GM23338 (cell line): ENCODE results near the gene ZBED5. TPM values are rescaled to one million over a fixed set of nuclear protein-coding genes. Genes with fewer than 3 reads are reported as not detected.
"Not testable (repeated sequence)": the region's sequence is repeated elsewhere in the genome, so short reads cannot be mapped to it uniquely, and the experiment has no call there.

Experiments
- ATAC-seq: fragments of 200-7000 bp; cut with Tn5 transposase; 3 replicates; pipeline ENCODE4 v1.9.1; 2020
- DNase-seq: peaks from one replicate; pipeline ENCODE4 v3.0.0-alpha.2; 2015; ENCODE audit warnings: low spot score
- H2AFZ ChIP-seq: fragments of 200-600 bp; sonication (generic); 2 replicates; pipeline ENCODE4 v1.8.0; 2016; ENCODE audit warnings: antibody characterized with exemption, mild to moderate bottlenecking, moderate library complexity
- H3F3A ChIP-seq: fragments of 200-600 bp; sonication (generic); replicated peaks from 2 replicates; pipeline ENCODE4 v1.8.0; 2017; ENCODE audit warnings: antibody characterized with exemption, mixed run types, low read depth
- H3K27ac ChIP-seq: fragments of 200-600 bp; sonication (generic); 2 replicates; pipeline ENCODE4 v1.6.1; 2016; ENCODE audit warnings: low read depth
- H3K27me3 ChIP-seq: fragments of 200-600 bp; sonication (generic); 2 replicates; pipeline ENCODE4 v1.8.0; 2016; ENCODE audit warnings: mild to moderate bottlenecking, mixed run types, moderate library complexity; ENCODE audit not compliant: insufficient read depth
- H3K36me3 ChIP-seq: fragments of 200-600 bp; sonication (generic); 2 replicates; pipeline ENCODE4 v1.8.0; 2016; ENCODE audit warnings: mild to moderate bottlenecking; ENCODE audit not compliant: insufficient read depth
- H3K4me1 ChIP-seq: fragments of 200-600 bp; sonication (generic); 2 replicates; pipeline ENCODE4 v1.8.0; 2016; ENCODE audit warnings: mild to moderate bottlenecking, moderate library complexity; ENCODE audit not compliant: insufficient read depth
- H3K4me2 ChIP-seq: fragments of 200-600 bp; sonication (generic); 2 replicates; pipeline ENCODE4 v1.7.1; 2017; ENCODE audit warnings: mixed run types
- H3K4me3 ChIP-seq: fragments of 200-600 bp; sonication (generic); 2 replicates; pipeline ENCODE4 v1.6.1; 2016; ENCODE audit warnings: mixed run types
- H3K79me2 ChIP-seq: fragments of 200-600 bp; sonication (generic); replicated peaks from 2 replicates; pipeline ENCODE4 v1.8.0; 2017; ENCODE audit warnings: mild to moderate bottlenecking; ENCODE audit not compliant: insufficient read depth
- H3K9me2 ChIP-seq: fragments of 200-600 bp; sonication (generic); 2 replicates; pipeline ENCODE4 v1.8.0; 2017; ENCODE audit not compliant: insufficient read depth
- H4K20me1 ChIP-seq: fragments of 200-600 bp; sonication (generic); replicated peaks from 2 replicates; pipeline ENCODE4 v1.8.0; 2017; ENCODE audit warnings: mild to moderate bottlenecking; ENCODE audit not compliant: insufficient read depth
- H3K27ac Mint-ChIP-seq: 2 replicates; pipeline ENCODE4 v1.8.0; 2020; ENCODE audit warnings: inconsistent platforms, mild to moderate bottlenecking, moderate library complexity, mixed read lengths
- H3K27me3 Mint-ChIP-seq: 3 replicates; pipeline ENCODE4 v1.8.0; 2022; ENCODE audit warnings: low read depth, mild to moderate bottlenecking, moderate library complexity, mixed read lengths, inconsistent platforms; ENCODE audit not compliant: insufficient read depth, poor library complexity
- H3K36me3 Mint-ChIP-seq: 3 replicates; pipeline ENCODE4 v1.8.0; 2021; ENCODE audit warnings: low read depth, mild to moderate bottlenecking, inconsistent platforms, moderate library complexity, mixed read lengths
- H3K4me1 Mint-ChIP-seq: 3 replicates; pipeline ENCODE4 v1.8.0; 2020; ENCODE audit warnings: mild to moderate bottlenecking, inconsistent platforms, mixed read lengths
- H3K4me3 Mint-ChIP-seq: 3 replicates; pipeline ENCODE4 v1.8.0; 2021; ENCODE audit warnings: moderate library complexity, mild to moderate bottlenecking, inconsistent platforms, mixed read lengths
- H3K9me3 Mint-ChIP-seq: 3 replicates; pipeline ENCODE4 v1.8.0; 2020; ENCODE audit warnings: moderate library complexity, mild to moderate bottlenecking, inconsistent platforms, mixed read lengths
- ZNF331 ChIP-seq: fragments of 250-450 bp; sonication (Bioruptor Pico); IDR thresholded peaks from 2 replicates; pipeline ENCODE4 v1.5.0; 2020; ENCODE audit warnings: low read depth, mild to moderate bottlenecking, moderate library complexity
- polyA plus RNA-seq: library from polyadenylated mRNA; unstranded; fragments of >200 nt; fragmentation: Nextera tagmentation; extraction: Ambion mirVana; gene quantifications from 2 replicates; pipeline ENCODE4 v1.2.1, GENCODE V29; 2016
- total RNA-seq: library from RNA; depleted of rRNA; stranded (reverse); fragments of >200 nt; shearing (Covaris generic); gene quantifications from 2 replicates; pipeline ENCODE4 v1.2.3, GENCODE V29; 2014
- TF ChIP-seq, protein P1 (sequence below): fragments of 250-450 bp; sonication (Bioruptor Pico); IDR thresholded peaks from 2 replicates; pipeline ENCODE4 v1.5.0; 2020; ENCODE audit warnings: mild to moderate bottlenecking, moderate library complexity

The ZBED5 gene
- total and polyA plus RNA-seq, 2 experiments from 2014 or later = 54.1 to 56.3 TPM

DNA sequence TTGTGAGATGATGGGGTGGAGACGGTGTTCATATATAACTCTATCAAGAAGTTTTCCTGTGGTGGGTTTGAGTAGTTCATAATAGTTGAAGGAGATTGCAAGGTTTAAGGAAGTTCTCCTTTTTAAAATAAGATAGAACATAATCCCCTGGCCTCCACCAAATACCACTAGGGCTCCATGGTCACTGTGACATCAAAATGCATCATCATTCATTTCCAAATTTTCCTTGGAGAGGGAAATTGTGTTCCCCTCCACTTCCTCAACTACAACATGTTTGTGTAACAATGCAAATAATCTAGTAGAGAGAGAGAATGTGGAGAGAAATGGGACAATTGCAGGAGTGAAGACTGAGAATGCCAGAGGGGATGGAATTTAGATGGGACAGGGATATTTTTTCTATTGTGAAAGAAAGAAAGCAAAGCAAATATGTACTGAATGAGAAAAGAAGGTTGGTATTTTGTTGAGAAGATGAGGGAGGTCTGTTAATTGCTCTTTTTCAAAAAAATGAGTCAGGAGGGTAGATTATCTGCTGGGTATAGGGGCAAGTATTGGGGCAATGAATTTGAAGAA, 33.4 kb upstream of the ZBED5 start:
- Histone ChIP-seq H2AFZ (no peak overlapping the region), H3K9me2 (no peaks in the 10 kb centered on the region; the same call in 1 of the 2 replicates), H3K4me3 (no peak overlapping the region), H3K36me3 (no peaks in the 10 kb centered on the region), H3K27me3 (no peaks in the 10 kb centered on the region), H3K4me1 (no peaks in the 10 kb centered on the region), H3K27ac (no peak overlapping the region), H3K79me2 (no peaks in the 10 kb centered on the region), H3K4me2 (no peak overlapping the region), H3F3A (no peaks in the 10 kb centered on the region), H4K20me1 (no peaks in the 10 kb centered on the region)
- no peak for ATAC-seq
- Mint-ChIP-seq H3K4me1 (no peaks in the 10 kb centered on the region), H3K27me3 (no peaks in the 10 kb centered on the region), H3K36me3 (peaks cover 3% of the 10 kb centered on the region; the same call in 1 of the 3 replicates), H3K27ac (no peak overlapping the region), H3K4me3 (no peak overlapping the region), H3K9me3 (peaks cover 8% of the 10 kb centered on the region; the same call in 2 of the 3 replicates)
- no peak for DNase-seq
- TF ChIP-seq, protein P1, sequence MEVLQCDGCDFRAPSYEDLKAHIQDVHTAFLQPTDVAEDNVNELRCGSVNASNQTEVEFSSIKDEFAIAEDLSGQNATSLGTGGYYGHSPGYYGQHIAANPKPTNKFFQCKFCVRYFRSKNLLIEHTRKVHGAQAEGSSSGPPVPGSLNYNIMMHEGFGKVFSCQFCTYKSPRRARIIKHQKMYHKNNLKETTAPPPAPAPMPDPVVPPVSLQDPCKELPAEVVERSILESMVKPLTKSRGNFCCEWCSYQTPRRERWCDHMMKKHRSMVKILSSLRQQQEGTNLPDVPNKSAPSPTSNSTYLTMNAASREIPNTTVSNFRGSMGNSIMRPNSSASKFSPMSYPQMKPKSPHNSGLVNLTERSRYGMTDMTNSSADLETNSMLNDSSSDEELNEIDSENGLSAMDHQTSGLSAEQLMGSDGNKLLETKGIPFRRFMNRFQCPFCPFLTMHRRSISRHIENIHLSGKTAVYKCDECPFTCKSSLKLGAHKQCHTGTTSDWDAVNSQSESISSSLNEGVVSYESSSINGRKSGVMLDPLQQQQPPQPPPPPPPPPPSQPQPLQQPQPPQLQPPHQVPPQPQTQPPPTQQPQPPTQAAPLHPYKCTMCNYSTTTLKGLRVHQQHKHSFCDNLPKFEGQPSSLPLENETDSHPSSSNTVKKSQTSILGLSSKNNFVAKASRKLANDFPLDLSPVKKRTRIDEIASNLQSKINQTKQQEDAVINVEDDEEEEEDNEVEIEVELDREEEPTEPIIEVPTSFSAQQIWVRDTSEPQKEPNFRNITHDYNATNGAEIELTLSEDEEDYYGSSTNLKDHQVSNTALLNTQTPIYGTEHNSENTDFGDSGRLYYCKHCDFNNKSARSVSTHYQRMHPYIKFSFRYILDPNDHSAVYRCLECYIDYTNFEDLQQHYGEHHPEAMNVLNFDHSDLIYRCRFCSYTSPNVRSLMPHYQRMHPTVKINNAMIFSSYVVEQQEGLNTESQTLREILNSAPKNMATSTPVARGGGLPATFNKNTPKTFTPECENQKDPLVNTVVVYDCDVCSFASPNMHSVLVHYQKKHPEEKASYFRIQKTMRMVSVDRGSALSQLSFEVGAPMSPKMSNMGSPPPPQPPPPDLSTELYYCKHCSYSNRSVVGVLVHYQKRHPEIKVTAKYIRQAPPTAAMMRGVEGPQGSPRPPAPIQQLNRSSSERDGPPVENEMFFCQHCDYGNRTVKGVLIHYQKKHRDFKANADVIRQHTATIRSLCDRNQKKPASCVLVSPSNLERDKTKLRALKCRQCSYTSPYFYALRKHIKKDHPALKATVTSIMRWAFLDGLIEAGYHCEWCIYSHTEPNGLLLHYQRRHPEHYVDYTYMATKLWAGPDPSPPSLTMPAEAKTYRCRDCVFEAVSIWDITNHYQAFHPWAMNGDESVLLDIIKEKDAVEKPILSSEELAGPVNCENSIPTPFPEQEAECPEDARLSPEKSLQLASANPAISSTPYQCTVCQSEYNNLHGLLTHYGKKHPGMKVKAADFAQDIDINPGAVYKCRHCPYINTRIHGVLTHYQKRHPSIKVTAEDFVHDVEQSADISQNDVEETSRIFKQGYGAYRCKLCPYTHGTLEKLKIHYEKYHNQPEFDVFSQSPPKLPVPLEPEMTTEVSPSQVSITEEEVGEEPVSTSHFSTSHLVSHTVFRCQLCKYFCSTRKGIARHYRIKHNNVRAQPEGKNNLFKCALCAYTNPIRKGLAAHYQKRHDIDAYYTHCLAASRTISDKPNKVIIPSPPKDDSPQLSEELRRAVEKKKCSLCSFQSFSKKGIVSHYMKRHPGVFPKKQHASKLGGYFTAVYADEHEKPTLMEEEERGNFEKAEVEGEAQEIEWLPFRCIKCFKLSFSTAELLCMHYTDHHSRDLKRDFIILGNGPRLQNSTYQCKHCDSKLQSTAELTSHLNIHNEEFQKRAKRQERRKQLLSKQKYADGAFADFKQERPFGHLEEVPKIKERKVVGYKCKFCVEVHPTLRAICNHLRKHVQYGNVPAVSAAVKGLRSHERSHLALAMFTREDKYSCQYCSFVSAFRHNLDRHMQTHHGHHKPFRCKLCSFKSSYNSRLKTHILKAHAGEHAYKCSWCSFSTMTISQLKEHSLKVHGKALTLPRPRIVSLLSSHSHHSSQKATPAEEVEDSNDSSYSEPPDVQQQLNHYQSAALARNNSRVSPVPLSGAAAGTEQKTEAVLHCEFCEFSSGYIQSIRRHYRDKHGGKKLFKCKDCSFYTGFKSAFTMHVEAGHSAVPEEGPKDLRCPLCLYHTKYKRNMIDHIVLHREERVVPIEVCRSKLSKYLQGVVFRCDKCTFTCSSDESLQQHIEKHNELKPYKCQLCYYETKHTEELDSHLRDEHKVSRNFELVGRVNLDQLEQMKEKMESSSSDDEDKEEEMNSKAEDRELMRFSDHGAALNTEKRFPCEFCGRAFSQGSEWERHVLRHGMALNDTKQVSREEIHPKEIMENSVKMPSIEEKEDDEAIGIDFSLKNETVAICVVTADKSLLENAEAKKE (CRISPR knock-in tag) = no peak
- no peak for TF ChIP-seq ZNF331 (CRISPR knock-in tag)

DNA sequence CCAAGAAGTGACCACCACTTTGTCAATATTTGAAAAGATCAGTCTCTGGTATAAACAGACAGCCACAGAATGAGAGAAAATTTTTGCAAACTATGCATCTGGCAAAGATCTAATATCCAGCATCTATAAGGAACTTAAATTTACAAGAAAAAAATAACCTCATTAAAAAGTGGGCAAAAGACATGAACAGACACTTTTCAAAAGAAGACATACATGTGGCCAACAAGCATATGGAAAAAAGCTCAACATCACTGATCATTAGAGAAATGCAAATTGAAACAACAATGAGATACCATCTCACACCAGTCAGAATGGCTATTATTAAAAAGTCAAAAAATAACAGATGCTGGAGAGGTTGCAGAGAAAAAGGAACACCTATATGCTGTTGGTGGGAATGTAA, 32.2 kb upstream of the ZBED5 start:
- H2AFZ ChIP-seq, H3K4me3 Mint-ChIP-seq, H3K27ac Mint-ChIP-seq, H3K4me1 Mint-ChIP-seq, H3K4me1 ChIP-seq, H3K9me2 ChIP-seq, H3K27me3 ChIP-seq, H3K79me2 ChIP-seq, H3K4me3 ChIP-seq, H3K27me3 Mint-ChIP-seq, H3K4me2 ChIP-seq, H3F3A ChIP-seq, DNase-seq, H3K27ac ChIP-seq, H3K36me3 Mint-ChIP-seq, H3K36me3 ChIP-seq, ATAC-seq, H3K9me3 Mint-ChIP-seq, H4K20me1 ChIP-seq: not testable (repeated sequence)
